ENCODE measurements around the gene RAP2C.

DNA sequence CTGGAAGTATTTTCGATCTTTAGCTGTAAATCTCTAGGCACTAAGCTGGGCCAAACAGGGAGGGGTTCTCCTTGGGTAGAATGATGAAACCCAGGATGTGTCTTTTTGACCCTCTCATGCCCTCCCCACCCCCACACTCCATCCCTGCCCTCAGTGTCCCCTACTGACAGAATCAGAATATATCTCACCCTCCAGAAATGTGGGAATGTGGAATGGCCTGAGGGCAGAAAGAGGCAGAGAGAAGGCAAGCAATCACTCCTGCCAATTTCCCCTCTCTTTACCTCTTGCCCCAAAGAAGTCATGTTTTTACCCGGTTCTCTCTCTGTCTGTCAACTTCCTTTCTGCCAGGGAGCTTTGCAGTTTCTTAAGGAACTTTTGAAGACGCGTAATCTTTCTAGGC lies 34.4 kb downstream of the RAP2C start:
- TF ChIP-seq, protein P1, sequence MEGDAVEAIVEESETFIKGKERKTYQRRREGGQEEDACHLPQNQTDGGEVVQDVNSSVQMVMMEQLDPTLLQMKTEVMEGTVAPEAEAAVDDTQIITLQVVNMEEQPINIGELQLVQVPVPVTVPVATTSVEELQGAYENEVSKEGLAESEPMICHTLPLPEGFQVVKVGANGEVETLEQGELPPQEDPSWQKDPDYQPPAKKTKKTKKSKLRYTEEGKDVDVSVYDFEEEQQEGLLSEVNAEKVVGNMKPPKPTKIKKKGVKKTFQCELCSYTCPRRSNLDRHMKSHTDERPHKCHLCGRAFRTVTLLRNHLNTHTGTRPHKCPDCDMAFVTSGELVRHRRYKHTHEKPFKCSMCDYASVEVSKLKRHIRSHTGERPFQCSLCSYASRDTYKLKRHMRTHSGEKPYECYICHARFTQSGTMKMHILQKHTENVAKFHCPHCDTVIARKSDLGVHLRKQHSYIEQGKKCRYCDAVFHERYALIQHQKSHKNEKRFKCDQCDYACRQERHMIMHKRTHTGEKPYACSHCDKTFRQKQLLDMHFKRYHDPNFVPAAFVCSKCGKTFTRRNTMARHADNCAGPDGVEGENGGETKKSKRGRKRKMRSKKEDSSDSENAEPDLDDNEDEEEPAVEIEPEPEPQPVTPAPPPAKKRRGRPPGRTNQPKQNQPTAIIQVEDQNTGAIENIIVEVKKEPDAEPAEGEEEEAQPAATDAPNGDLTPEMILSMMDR (conservative IDR thresholded peaks at IDR 0.05; ENCODE audit: low read length), result no peak
- no peak for TF ChIP-seq EZH2phosphoT487 (IDR thresholded peaks at IDR 0.05; ENCODE audit: borderline replicate concordance, low read depth, low read length)

Data from OCI-LY7 (cell line).